NAMALWA (cell line): Measurements from ENCODE around the gene RCBTB2.

Source experiments
- DNase-seq: peaks from one replicate; pipeline ENCODE4 v3.0.0-alpha.2; 2015; ENCODE audit warnings: low spot score

Gene RCBTB2

DNA sequence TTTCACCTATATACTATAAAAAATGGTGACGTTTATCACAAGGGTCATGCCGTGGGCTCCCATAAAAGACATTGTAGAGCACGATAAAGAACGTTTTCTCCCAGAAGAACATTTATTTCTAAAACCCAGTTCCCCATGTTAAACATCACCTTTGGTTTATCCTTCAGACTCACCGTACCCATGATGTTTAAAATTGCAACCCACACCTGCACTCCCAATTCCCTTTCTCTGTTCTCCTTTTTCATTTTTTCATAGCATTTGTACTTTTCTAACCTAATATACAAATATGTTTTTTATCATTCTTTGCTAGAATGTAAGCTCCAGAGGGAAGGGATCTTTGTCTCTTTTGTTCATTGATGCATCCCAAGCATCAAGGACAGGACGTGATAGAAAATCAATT is 2.0 kb downstream of the RCBTB2 start:
- no peak for DNase-seq

DNA sequence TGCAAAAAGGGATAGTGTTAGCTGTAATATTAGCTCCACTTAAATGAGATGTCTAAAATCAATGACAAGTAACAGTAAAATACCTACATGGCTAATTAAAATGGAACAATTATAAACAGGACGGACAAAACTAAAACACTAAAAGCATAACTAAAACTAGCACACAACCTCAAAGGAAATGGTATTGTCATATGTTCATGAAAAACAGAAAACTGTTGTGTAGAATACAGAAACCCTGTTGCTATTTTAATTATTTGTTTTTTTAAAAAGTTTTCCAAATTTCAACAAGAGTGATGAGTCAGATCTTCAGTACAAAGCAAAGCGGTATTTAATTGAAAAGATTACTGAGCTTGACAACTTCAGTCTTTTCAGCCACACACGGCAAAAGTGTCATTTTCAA is 4.2 kb downstream of the RCBTB2 start:
- no peak for DNase-seq

DNA sequence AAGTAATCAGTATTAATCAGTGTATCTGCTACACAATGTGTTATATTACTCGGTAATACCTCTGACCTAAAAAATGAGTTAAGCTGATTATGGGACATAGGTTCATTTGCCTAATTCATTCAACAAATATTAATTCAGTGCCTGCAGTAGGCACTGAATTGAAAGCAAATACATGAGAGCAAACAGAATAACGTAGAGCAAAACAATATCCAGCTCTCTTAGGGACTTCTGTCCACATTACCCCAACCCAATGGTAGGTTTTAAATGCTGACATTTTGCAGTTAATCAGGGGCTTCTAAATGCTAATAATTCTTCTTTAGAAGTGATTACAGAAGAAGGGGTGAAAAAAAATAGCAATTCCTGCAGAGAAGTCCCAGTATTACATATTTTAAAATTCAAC is 4.9 kb downstream of the RCBTB2 start:
- no peak for DNase-seq

DNA sequence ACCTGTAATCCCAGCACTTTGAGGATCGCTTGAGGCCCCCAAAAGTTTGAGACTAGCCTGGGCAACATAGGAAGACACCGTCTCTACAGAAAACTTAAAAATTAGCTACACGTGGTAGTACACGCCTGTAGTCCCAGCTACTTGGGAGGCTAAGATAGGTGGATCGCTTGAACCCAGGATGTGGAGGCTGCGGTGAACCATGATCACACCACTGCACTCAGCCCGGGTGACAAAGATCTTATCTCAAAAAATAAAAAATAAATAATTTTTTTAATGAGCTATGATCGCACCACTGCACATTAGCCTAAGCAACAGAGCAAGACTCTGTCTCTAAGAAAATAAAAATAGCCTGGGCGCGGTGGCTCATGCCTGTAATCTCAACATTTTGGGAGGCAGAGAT is 6.6 kb downstream of the RCBTB2 start:
- no peak for DNase-seq

DNA sequence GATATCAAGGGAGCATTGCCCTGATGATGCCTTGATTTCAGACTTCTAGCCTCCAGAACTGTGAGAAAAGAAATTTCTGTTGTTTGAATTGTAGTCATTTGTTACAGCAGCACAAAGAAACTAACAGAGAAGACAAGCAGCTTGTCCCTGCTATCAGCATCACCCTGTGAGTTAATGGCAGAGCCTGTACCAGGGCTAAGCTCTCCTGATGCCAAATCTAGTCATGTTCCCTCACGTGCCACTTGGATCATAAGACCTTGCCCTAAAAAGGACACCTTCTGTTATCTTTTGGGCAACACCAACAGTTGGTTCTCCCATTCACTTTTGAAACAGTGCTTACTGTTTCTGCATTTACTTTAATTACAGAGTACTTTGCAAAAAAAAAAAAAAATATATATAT is 14.8 kb downstream of the RCBTB2 start:
- no peak for DNase-seq

DNA sequence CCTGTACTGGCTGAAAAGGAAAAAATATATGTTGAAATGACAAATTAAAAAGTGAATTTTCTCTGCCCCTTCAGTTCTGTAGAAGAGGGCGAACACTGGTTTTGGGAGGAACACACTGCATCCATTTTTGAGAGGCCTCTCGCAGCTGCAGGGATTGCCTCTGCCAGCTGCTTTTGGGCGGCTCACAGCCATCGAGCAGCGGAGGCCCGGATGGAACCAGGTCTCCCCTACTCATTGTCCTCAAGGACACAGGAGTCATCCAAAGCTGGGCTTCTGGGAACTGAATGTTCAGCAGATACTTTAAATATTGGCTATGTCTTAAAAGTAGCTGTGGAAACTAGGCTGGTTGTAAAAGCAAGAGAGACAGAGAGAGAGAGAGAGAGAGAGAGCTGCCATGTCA is 17.1 kb downstream of the RCBTB2 start:
- DNase-seq, result no peak

DNA sequence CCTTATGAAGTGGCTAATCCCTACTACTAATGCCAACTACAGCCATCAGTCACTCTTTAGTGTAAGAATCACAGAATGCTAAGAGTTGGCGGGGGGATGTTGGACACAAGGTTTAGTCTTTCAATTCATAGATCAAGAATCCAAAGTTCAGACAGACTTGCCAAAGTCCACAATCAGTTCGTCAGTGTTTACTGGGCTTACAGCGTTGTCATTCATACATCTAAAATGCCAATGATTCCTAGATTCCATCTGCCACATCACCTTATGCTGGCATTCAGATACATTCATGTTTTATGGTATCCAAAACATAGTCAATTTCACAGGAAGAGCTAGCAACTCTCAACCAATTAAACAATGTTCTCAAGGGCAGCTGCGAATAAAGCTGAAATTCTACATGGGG is 18.1 kb downstream of the RCBTB2 start:
- no peak for DNase-seq

DNA sequence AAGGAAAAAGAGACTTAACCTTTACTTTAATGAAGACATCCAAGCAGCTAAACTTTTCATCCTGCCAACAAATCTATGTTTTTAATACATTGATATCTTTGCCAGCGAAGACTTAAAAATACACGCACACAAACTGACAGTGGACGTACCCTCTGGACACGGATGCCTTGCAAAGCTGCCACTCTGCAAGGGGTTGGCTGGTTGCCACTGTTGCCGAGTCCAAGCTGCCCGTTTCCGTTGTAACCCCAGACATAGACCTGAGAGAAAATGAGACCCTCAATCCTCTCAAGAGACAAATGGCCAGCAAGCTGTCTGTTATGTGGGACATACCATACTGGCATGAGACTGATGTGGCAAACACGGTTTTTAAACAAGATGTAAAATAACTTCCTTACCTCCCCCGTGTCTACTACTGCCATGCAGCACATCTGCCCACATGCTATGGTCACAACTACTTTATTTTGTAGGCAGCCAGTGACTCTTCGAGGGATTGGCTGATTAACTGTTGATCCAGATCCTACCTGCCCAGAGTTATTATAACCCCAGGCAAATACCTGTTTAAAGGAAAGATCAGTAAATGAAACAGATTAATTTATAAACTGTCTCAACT is 21.2 kb downstream of the RCBTB2 start:
- no peak for DNase-seq

DNA sequence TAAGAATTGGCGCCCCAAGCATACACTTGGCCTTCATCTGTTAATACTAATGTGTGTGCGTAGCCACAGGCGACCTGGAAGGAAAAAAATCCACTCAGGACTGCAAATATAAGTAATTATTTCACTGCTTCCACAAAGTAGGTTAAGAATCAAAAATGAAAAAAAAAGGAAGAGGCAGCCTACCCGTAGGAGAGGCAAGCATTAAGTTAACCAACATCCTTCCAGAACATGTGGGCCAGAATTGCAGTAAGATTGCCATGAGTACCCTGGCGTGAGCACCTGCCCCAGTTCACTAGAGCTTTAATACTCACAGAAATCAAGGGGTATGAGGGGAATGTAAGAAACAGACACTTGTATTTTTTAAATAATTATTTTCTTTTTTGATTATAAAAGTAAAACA is 22.2 kb downstream of the RCBTB2 start:
- no peak for DNase-seq

DNA sequence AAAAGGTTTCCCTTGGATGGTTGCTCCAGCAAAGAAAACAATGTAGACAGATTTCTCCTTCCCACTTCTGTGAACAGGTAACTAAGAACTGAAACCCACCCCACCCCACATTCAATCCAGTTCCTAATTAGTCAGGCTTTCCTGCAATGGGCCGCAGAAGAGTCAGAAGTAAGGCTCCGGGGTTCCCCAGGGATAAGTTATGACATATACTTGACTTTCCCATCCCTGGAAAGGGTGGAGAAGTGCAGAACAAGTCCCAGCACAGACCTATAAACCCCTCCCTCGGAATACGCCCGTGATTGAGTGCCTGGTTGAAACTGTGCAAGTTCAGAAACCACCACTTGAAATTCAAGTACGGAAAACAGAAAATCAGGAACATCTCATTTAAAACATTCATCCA is 24.9 kb downstream of the RCBTB2 start:
- no peak for DNase-seq

DNA sequence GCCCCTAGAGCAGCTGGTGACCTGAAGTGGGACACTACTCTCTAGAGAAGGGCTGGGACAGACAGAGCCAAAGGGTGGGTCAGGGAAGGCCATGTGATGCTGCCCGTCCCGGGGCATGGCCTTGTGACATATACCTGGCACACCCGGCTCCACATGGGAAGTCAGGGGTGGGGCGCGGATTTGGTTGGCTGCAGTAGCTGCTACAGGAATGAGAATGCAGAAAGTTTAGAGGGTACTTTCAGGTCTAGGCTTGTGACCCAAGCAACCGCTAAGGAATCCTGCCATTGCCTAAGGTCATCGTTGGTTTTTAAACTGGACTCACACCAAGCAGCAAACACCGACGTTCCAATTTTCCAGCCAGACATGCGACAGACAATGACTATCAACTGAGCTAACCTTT is 25.9 kb downstream of the RCBTB2 start:
- no peak for DNase-seq

DNA sequence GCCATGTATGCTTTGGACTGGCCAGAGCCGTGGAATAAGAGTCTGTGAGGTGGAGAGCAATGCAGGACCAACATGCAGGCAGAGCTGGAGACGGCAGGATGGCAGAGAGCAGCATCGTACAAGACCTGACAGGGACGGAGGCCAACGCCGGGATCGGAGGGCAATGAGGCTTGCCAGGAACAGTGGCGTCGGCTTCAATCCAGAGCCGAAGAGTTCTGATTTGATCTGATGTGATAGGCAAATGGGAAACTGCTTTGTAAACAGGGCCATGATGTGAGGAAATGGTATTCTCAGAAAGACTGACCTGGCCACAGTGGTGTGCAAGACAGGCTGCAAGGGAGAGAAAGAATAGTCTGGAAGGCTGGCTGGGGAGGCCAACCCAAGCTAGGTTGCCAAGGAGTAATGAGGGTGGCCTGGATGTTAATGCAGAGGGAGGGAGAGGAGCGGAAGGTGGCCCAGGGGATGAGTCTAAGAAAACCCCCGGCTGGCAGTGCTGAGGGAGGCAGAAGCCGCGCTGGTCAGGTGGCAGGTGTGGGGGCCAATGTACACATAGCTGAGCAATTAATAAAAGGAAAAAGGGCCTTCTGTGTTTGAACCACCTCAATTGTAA is 26.7 kb downstream of the RCBTB2 start:
- DNase-seq, result no peak

DNA sequence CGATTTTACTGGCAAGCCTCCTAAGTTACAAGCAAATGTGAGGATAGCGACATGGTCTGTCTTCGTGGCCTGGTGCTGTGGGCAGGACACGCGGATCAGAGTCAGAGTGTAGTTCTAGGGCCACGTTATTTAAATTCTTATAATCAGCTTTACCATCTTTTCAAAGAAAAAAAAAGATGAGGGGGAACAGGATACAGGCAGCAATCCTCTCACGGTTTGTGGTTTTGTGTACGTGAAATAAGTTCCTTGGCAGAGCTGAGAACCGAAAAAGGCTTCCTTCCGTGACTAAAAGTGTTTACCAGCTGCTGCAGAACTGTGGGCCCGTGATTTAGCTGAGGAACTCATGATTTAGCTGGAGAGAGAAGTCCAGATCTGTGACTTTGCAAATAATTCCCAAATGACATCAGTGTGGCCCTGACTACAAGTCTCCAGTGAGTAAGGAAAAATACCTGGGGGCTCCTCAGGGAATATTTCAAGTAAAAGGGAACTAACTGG is 27.2 kb downstream of the RCBTB2 start:
- DNase-seq, result peak; percentile 65

DNA sequence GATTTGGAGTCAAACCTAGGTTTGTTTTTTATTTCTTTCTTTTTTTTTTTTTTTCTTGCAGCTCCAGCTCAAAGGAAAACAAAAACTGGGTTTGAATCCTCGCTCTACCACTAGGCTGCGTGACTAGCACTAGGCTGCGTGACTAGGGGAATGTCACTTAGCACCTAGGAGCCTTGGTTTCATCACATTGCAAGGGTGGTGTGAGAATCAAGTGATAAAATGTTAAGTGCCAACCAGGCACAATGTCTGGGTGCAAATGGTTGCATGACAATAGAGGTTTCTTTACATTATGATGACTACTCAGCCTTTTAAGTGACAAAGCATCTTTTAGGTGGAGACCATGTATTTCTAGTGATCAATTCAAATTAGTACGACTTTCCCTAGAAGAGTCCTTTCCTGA is 27.9 kb downstream of the RCBTB2 start:
- DNase-seq, result no peak

DNA sequence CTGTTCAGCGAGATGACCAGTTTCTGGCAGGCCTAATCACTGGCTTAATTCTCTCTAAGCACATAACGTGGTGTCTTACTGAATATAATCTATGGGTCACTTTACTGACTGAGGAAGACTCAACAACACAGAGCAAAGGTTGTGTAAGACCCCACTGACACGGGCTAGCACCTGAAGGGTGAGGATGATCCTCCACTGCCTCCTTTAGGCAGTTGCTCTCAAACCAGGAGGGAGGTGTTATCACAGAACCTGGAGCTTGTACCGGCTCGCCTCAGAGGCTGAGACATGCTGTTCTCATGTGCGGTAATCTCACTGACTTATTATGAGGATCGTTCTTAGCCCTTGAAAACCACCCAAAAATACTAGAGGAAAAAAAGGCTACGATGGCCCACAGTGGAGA is 28.3 kb downstream of the RCBTB2 start:
- no peak for DNase-seq

DNA sequence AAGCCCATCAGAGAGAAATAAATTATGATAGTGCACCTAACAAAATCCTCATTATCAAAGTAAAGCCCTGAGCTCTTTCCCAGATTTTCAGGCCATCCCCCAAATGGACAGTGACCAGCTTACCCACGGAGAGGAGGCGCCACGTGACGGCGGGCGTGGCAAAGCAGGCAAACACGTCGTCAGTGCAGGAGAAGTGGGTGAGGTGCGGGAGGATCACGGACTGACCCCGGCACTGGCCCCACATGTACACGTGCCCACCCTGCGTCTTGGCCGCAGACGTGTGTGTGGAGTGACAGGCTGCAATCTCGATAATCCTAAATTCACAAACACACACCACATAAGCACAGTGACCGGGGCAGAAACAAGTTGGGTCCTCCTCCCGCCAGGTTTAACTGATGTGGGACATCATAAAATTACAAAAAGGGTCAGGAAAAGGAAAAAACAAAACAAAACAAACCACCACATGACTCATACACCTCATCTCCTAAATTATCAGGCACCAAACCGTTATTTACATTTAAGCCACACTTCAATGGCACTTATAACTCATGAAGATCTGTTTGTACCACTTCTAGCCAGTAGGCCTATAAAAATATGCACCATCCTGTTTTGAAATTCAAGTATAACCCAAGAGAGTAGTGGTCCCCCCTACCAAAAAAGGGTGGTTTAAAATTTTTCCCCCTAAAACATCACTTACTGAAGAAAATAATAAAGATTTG is 30.1 kb downstream of the RCBTB2 start:
- DNase-seq, result no peak

DNA sequence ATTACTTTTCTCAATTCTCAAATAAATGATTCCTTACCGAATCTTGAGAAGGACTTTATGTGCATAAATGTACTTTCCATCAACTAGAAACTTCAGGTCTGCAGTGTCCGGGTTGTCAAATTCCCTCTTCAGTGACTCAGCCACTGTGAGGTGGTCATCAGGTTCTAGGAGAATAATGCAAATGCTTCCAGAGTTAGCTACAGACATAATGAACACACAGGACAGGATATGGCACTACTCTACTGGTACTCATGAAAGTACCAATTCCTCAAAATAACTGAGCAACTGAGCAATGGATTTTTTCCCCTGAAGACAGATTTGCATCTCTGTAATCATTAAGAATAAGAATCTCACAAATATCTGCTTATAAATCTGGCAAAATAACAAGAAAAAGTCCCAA is 31.2 kb downstream of the RCBTB2 start:
- DNase-seq, result no peak

DNA sequence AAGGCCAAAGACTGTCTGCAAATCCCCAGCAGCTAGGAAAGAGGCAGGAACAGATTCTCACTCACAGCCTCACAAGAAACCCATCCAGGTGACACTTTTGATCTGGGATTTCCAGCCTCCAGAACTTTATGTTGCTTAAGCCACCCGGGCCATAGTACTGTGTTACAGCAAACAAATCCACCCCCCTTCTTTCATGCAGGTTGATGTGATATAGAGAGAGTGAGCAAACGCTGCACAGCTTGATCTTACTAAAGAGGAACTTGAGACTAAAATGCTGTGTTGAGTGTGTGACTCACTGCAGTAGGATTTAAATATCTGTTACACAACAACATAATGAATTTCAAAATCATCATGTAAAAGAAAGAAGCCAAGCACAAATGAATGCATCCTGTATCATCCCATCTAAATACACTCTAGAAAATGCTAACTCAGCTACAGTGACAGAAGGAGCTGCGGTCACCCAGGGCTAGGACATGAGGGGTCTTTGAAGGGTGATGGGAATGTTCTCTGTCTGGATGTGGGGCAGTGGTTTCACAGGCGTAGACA is 32.2 kb downstream of the RCBTB2 start:
- DNase-seq, result peak; percentile 26

DNA sequence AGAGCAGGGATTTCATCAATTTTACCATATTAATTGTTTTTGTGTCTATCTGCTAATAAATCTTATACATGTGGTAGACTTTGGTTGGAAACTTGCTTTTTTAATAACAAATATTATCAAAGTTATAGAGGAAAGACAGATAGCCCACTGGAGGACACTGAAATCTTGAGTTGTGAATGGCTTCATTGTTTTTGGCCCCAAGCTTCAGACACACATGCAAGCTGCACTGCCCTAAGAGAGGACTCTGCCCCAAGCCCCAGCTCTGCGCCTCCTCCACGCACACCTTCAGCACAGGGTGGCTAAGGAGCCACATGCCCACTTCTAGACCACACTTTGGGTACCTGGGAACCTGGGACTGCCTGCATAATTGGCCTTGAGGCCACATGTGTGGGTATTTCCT is 35.2 kb downstream of the RCBTB2 start:
- DNase-seq, result no peak

DNA sequence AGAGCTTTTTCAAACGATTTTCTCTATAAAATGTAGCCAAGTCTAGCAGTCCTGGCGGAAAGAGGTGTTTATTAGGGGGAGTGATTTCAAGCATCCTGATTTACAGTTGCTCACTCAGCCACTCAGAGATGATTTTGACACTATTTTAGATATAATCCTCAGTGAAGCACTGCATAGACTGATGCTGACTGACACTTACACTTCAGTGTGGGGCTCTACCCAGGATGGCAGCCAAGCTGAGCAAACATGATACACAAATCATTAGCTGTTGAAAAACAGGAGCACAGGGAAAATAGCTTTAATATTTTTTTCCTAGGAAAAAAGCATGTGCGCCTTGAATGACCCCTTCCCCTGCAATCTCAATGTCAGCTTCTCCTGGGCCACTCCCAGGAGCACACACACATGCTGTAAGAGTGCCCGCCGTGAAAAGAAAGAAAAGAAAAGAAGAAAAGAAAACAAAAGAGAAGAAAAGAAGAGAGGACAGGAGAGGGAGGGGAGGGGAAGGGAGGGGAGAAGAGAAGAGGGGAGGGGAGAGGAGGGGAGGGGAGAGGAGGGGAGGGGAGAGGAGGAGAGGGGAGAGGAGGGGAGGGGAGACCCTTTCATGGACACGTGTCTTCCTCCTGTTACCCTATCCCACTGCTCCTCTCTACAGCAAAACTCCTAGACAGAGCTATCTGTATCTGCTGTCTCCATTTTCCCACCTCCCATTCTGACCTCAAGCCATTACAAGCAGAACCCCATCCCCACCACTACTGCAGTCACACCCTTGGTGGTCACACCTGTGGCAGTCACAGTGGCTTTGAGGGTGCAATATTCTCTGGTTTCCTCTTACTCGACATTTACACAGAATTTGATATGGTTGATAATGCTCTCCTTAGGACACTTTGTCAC is 36.4 kb downstream of the RCBTB2 start:
- no peak for DNase-seq

DNA sequence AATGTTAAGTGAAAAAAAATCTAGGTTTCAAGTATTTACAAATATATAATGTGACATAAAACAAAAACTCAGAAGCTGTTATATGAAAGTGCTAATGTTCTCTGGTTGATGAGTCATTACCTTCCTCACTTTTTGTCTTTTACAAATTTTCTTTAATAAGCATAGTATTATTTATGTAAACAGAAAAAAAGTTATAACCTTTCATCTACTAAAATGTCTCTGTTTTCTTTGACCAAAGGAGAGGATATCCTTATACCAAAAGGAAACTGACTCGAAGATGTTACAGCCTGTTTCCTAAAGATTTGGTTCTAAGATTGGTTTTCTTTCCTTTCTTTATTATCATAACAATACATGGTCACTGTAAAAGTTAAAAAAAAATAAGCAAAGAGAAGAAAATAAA is 38.0 kb downstream of the RCBTB2 start:
- no peak for DNase-seq

DNA sequence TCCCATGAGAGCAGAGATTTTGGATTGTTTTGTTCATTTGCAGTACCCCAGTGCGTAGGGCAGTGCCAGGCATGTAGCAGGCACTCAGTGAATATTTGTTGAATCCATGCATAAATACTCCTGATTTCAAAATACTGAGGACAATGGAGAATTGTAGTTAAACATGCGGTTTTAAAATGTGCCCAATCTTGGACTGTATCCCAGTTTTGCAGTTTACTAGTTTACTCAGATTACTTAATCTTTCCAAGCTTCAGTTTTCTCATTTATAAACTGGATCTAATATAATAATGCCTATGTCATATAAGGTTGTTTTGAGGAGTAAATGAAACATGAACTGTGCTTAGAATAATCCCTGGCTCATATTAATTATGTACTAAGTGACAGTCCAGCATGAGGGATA is 39.0 kb downstream of the RCBTB2 start:
- no peak for DNase-seq
